Stimulated activated CD8-positive, alpha-beta memory T cell treated with anti-CD3 and anti-CD28 coated beads, Interleukin-7, amount 100 ng/mL, for 4 hours (primary cell): ENCODE measurements around the gene USP36.
"Not testable (repeated sequence)": the region's sequence is repeated elsewhere in the genome, so short reads cannot be mapped to it uniquely, and the experiment has no call there.

ENCODE experiments used
- DNase-seq, 2 donors: peaks; one replicate each; pipeline ENCODE4 v3.0.0-alpha.2; 2020; ENCODE audit warnings: low read depth in 2 of 2

USP36 gene

DNA sequence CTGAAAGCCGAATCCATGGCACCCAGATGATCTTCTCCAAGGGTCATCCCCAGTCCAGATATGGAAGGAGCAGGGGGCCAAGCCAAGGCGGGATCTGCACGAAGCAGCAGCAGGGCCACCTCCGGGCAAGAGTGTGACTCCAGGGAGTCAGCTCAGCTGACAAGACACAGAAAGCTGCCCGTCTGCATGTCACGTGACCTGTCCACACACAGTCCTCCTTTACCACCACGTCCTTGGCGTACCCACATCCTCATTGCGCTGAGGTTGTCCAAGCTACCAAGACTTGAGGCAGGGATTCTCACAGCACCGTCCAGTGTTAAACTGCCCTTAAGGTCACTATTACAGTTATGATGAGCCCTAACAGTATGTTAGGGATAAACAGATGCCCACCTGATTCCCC lies 47.2 kb downstream of the USP36 start:
- DNase-seq: no peak

DNA sequence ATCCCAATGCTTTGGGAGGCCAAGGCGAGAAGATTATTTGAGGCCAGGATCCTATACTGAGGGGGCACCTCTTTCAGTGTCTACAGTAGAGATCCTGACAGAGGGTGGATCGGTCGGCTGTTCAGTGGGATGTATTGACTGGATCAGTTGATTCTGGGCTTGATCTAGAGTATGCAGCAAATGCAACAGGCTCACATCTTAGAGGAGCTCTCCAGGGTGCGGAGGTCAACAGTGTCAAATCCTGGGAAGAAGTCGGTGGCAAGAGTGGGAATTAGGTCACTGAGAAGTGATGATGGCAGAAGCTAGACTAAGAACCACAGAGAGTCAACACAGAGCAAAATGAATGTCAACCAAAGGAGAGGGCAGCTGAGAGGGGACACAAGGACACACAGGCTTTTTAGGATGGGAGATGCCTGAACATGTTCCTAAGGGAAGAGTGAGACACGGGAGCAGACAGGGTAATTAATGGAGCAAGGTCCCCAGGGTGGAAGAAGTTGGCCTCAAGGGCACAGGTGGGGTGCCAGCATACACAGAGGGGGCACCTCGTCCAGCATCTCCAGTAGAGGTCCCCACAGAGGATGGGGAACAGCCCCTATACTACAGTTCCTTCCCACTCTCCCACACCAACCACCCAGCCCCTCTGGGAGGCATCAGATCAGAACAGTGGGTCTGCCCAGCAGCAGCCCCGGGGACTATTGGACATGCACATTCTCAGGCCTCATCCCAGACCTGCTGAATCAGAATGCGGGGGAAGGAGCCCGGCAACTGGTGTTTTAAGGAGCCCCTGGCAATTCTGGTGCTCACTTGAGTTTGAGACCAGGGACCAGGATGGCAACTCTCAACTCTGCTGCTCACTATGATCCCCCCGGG lies 48.5 kb downstream of the USP36 start:
- DNase-seq: no peak

DNA sequence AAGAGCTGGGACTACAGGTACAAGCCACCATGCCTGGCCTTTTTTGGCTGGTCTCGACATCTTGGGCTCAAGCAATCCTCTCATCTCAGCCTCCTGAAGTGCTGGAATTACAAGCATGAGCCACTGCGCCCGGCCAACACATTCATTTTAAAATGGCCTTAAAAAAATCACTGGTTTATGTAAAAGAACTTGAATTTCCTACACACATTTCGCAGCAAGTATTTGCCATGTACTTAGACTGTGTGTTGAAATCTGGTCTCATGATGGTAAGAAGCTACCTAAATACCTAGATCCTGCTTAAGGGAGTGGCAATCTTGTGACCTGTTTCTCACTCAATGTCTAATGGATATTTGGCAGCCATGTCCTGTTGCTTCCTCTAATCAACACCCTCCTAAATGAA lies 50.1 kb downstream of the USP36 start:
- no peak for DNase-seq

DNA sequence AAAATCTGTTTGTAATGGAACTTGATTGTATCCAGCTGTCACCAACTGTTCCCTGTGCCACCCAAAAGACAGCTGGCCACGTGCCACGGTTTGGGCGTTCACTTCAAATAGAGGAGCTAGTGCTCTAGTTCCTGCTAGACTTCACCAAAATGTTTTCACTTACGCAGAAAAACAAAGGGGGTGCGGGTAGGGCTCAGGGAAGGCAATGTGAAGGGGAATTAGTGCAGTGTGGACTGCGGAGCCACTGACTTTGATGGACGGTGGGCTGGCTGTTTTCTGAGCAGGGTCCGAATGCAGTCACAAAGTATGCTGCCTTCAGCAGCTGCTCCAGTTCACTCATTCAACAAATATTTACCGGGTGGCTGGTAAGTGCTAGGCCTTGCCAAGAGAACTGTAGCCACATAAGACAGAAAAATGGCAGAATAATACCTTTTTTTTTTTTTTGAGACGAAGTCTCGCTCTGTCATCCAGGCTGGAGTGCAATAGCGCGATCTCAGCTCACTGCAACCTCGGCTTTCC lies 50.9 kb downstream of the USP36 start:
- no peak for DNase-seq

DNA sequence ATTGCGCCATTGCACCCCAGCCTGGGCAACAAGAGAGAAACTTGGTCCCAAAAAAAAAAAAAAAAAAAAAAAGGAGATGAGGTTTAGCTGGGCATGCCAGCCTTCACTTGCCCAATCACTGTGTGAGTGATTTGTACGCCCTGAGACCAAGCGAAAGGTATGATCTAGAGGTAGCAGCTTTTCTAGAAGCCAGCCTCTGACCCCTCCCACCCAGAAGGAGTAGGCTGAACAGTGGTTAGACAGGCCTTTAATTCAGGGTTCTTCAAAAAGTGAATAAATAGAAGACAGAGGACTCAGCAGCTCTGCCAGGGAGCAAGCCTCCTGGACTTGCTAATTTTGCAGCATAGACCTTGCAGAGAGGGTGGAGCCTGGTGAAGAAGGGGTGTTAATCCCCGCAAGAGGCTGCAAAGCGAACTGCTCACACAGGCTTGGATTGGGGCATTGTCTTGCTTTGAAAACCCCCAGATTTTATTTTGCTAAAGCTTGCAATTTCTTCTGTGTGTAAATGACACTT lies 51.4 kb downstream of the USP36 start:
- no peak for DNase-seq

DNA sequence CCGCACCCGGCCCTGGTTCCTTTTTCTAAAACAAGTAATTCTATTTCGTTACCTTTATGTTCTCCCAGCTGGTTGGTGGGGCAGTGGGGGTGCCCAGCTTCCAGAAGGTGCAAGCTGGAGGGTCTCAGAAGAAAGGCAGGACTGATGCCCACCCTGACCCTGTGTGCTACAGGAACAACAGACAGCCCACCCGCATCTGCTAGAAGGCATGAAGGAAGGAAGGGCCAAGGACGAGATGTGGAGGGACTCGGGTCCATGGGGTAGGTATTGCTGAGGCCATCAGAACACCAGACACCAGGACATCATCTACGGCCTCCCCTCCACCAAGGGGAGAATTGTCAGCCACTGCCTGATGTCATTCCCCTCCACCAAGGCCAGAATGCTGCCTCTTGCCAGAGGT lies 52.2 kb downstream of the USP36 start:
- no peak for DNase-seq

DNA sequence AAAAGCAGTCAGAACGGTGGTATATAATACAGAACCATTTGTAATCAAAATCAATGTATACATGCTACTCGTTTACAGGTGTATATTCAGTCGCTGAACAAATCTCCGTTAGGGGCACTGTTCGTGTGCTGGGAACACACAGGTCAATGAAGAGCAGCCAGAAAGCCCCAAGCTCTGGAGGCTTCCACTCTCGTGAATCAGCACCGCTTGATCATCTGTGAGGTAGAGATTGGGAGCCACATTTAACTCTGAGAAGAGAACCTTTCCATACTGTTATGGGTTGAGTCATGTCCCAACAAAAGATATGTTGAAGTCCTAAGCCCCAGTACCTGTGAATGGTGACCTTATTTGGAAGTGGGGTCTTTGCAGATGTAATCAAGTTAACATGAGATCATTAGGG lies 53.2 kb downstream of the USP36 start:
- no peak for DNase-seq

DNA sequence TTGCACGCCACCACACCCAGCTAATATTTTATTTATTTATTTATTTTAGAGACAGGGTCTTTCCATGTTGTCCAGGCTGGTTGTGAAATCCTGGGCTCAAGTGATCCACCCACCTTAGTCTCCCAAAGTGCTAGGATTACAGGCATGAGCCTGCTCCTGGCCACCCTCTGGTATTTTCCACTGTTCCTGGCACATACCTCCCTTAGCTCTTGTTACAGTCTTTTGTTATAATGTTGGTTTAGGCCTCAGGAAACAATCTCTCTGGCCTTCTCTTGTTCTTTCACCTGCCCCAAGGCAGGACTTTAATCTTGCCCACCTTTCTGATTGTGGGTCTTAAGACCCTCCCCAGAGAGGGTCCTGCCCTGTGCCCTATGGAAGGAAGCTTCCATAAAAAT lies 55.0 kb downstream of the USP36 start:
- no peak for DNase-seq

DNA sequence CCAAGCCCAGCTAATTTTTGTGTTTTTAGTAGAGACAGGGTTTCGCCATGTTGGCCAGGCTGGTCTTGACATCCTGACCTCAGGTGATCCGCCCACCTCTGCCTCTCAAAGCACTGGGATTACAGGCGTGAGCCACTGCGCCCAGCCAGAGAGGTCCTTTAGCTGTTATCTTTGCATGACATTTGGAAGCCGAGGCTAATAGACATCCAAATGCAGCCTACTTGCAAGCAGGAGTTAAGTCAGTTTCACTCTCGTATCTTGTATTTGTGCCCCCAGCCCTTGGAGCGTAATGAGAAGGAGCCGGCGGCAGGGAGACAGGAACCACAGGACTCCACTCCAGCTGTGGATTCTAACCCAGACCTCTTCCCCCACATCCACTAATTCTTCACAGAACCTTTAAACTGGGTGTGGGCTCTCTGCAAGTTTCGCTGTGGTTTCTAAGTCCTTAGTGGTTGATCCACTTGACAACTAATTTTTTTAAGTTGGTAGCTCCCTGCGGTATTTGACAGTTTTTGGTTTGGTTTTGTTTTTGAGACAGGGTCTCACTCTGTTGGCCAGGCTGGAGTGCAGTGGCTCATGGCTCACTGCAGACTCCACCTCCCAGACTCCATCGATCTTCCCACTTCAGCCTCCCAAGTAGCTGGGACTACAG lies 55.5 kb downstream of the USP36 start:
- DNase-seq: no peak

DNA sequence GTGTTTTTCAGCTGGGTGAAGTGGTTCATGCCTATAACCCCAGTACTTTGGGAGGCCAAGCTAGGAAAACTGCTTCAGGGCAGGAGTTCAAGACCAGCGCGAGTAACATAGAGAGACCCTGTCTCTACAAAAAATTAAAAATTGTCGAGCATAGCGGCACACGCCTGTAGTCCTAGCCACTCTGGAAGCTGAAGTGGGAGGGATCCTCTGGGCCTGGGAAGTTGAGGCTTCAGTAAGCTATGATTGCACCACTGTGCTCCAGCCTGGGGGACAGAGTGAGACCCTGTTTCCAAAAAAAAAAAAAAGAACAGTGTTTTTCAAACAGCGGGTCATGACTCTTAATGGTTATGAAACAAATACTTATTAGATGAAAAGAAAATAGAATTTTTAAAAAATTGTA lies 56.3 kb downstream of the USP36 start:
- no peak for DNase-seq

DNA sequence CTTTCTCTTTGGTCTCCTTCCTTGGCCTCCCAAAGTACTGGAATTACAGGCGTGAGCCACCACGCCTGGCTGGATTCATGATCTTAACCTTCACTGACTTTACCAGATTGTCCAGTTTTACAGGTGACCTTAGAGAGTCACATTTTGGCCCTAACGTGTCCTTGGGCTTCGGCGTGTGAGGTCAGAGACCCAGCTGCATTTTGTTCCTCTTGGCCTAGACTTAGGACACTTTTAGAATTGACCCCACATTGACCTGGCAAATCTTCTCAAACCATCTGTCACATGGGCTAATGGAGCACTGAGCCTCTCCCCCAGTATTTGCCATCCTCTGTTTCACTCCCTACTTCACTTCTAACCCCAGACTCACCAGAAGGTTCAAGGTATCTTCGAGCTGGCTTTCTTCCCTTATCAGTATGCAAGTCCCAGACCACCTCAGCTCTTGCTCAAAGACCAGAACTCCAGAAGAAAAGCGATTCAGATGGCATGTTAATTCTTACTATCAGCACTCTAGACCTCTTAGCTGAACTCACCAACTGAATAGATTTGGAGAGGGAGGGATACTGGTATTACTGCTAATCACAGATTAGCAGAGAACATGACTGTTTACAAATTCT lies 56.8 kb downstream of the USP36 start:
- DNase-seq: no peak

DNA sequence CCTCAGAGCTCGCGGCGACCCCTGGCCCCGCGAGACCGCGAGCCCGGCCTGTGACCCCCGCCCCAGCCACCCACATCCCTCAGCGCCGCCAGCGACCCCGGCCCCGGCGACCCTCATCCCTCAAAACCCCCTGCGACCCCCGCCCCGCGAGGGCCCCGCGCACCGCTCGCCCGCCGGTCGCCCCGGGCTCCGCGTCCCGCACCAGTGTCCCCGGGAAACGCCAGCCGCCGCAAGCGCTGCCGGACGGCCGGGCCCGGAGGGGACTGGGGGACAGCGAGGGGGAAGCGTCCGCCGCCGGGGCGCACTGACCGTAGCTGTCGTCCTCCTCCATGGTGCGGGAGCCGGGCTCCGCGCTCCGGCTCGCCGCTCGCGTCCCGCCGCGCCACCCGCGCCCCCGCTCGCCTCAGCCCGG lies 58.7 kb downstream of the USP36 start, which contains the start of gene CYTH1:
TSS of gene CYTH1 (minus strand) at position 381 of the 412 bp plus-strand sequence. CDS start at position 331, 50 bp downstream.
- no peak for DNase-seq

DNA sequence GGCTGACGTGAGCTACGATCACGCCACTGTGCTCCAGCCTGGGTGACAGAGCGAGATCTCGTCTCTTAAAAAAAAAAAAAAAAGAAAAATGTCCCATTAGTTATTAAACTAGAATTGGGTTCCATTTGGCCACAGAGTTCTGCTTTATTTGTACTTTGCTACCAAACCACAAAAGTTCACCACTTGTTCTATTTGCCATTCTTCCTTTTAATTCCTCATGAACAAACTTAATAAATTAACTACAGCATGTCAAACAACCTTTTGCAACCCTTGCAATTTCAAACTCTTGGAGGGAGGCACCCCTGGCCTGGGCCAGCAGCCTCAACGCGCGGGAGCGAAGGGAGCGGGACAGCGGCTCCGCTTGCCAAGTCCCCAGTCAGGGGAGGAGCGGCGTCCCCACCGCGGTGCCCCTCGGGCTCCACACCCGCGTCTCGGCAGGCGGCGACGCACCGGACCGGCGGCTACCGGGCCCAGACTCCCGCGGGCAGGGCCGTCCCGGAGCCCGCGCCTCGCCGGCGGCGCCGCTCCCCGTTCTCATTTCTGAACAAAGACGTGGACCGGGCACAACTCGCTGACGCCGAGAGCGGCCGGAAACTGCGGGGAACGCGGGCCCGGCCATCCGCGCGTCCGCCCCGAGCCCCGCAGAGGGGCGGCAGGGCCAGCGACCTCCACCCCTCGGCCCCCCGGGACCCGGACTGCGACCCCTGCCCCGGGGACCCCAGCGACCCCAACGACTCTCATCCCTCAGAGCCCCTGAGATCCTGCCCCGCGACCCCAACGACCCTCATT lies 59.3 kb downstream of the USP36 start:
- DNase-seq: peak in 1 of 2 donors; percentile 29

DNA sequence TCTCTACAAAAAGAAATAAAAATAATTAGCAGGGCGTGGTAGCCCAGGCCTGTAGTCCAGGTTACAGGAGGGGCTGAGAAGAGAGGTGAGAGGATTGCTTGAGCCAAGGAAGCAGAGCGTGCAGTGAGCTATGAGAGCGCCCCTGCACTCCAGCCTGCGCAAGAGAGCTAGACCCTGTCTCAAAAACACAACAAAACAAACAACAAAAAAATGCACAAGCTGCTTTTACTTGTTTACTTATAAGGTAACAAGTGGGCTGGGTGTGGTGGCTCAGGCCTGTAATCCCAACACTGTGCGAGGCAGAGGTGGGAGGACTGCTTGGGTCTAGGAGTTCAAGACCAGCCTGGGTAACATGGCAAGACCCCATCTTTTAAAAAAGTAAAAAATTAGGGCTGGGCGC lies 60.3 kb downstream of the USP36 start:
- DNase-seq: no peak

DNA sequence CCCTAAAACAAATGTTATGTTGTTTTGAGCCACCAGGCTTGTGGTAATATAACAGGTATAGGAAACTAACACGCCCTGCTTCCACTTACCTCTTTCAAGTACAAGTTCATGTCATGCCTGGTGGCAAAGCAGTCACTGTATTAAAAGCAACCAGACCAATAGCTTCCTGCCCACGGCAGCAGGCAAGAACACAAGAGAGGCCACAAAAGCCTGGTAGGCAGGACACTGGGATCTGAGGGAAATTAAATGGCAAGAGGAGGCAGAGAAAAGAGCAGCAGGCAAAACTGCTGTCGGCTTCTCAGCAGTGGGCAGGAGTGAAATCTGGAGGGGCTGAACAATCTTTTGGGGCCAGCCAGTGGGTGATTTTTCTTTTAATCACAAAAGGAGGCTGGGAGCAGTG lies 60.8 kb downstream of the USP36 start:
- no peak for DNase-seq

DNA sequence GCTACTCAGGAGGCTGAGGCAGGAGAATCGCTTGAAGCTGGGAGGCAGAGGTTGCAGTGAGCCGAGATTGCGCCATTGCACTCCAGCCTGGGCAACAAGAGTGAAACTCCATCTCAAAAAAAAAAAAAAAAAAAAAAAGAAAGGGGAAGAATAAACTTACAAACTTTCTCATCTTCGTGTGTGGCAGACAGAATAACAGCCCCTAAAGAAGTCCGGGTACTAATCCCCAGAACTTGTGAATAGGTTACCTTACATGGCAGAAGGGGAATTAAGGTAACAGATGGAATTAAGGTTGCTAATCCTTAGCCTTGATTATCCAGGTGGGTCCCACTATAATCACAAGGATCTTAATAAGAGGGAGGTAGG lies 61.3 kb downstream of the USP36 start:
- not testable (repeated sequence) for DNase-seq

DNA sequence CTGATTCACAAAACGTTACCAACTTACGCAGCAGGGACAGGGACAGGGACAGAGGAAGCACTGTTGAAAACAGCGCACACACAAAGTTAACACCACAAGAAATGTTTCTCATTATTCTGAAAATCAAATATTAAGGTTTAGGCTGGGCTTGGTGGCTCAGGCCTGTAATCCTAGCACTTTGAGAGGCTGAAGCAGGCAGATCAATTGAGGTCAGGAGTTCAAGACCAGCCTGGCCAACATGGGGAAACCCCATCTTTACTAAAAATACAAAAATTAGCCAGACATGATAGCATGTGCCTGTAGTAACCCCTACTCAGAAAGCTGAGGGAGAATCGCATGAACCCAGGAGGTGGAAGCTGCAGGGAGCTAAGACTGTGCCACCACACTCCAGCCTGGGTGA lies 62.7 kb downstream of the USP36 start:
- DNase-seq: no peak

DNA sequence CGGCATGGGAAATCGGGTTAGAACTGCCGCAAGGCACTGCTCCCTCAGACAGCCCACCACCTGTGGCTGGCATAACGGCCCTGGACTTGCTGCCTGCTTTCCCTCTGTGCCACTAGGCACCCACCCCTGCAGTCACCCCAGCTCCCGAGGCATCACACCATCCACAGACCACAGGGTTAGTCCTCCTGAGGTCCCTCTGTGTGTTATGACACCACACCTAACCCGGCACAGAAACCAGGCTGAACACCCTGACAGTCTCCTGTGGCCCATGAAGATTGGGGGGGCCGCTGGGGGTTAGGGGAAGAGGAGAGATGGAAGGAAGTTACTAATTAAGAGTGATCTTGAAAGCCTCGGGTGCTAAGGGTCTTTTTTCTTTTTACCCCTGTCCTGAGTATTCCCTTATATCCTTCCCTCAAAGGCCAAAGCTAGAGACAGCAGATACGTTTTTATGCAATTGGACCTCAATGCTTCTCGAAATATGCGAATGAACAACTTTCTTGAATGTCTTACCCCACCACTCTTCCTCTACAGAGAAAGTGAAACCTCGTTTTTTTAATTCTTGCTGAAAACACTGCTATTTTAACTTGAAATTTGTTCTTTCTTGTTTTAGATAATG lies 65.5 kb downstream of the USP36 start:
- DNase-seq: peak in 1 of 2 donors; percentile 48

DNA sequence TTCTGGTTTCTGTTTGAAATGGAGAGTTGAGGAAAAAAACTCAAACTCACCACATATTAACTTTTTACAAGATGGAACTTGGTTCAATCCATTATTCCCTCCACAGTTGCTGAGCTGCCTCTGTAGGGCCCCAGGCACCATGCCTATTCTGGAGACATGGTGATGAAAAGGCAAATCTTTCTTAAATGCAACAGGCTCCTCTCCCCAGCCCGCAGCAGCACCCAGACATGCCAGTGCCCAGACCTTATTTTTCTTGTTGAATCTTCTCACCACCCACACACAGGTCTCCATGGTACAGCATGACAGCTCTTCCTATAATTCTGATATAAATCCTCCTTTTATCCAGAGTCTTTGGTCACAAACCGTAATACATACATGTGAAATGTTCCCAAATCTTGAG lies 66.2 kb downstream of the USP36 start:
- DNase-seq: no peak

DNA sequence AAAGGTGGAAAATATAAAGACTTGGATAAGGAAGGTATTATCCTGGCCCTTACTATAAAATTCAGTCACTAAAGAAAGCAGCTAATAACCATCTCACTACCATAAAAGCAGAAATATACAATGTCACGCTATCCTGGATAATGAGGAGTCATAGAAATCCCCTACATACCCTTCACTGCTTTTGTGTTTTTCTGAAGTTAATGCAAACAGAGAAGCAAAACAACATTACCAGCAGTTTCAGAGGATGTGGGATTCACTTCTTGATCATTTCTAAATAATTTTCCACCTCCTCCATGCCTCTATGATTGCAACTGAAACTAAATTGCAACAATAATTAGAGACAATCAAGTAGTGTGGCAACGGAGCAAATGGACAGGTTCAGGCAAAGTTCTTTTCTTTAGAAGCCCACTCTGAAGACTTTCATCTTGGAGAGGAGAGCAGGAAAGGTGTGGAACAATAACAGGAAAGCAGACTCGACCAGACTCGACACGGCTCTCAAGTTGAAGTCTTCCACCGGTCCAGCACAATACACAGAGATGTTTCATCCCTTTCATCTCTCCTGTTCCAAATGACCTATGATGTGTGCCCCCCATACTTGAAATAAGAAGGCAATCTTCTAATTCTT lies 68.7 kb downstream of the USP36 start:
- DNase-seq: no peak
